ENCODE measurements around the gene PCSK1. TPM values are rescaled to one million over a fixed set of nuclear protein-coding genes. Genes with fewer than 3 reads are reported as not detected.

The PCSK1 gene
- polyA plus RNA-seq, 1 of the 3 experiments (the other 2 are of a cell fraction) = 0.08 TPM

- H3K27me3 ChIP-seq (ENCODE audit: insufficient read depth) = no peaks in the 10 kb centered on the region
- POLR2A ChIA-PET = no interaction called here
- CTCF ChIA-PET = interaction anchor here (1.2 to 1.5 kb wide), 2 partner anchors 123 to 134 kb away, joined by 3 to 4 read pairs; no protein-coding TSS in a partner anchor
- no peak overlapping the region for H3K9ac ChIP-seq
- no peak overlapping the region for H3K4me3 ChIP-seq (ENCODE audit: low read depth in 2 of 2, low read length in 1 of 2)
- no peaks in the 10 kb centered on the region for H3K79me2 ChIP-seq (ENCODE audit: insufficient read depth)
- no peaks in the 10 kb centered on the region; a peak in 1 of 4 replicates for H3K4me1 ChIP-seq (ENCODE audit: control insufficient read depth in 1 of 2, insufficient read depth in 2 of 2, low read depth in 1 of 2, low read length in 1 of 2)
- H3K36me3 ChIP-seq (replicated peaks in 1 of 2; ENCODE audit: control insufficient read depth in 1 of 2, insufficient read depth in 2 of 2, low read length in 1 of 2) = no peaks in the 10 kb centered on the region
- no peak overlapping the region for H3K27ac ChIP-seq (ENCODE audit: low read depth in 2 of 2, low read length in 1 of 2)
- H3K4me2 ChIP-seq = no peak overlapping the region
- no peak for DNase-seq
- no peaks in the 10 kb centered on the region for H3K9me3 ChIP-seq
- H2AFZ ChIP-seq (ENCODE audit: low read depth) = no peak overlapping the region
- TF ChIP-seq REST (IDR thresholded peaks at IDR 0.05; ENCODE audit: low read depth, low read length) (no peak), EZH2phosphoT487 (IDR thresholded peaks at IDR 0.05; ENCODE audit: borderline replicate concordance, low read depth) (no peak), RCOR1 (IDR thresholded peaks at IDR 0.05; ENCODE audit: low read length) (no peak), TAF1 (IDR thresholded peaks at IDR 0.05; ENCODE audit: borderline replicate concordance, low read depth, low read length) (no peak), EP300 (IDR thresholded peaks at IDR 0.05; ENCODE audit: borderline replicate concordance in 1 of 2, low read depth in 1 of 2, low read length in 1 of 2) (no peak), NFIC (IDR thresholded peaks at IDR 0.05; ENCODE audit: borderline replicate concordance) (no peak), YY1 (IDR thresholded peaks at IDR 0.05; ENCODE audit: low read depth) (no peak), USF2 (IDR thresholded peaks at IDR 0.05; ENCODE audit: borderline replicate concordance, low read depth, low read length) (no peak), JUND (IDR thresholded peaks at IDR 0.05) (no peak), NRF1 (IDR thresholded peaks at IDR 0.05; ENCODE audit: low read depth, low read length) (no peak), GATA2 (CRISPR knock-in tag; IDR thresholded peaks at IDR 0.05) (no peak), USF1 (IDR thresholded peaks at IDR 0.05; ENCODE audit: borderline replicate concordance, low read depth) (no peak), IRF3 (IDR thresholded peaks at IDR 0.05; ENCODE audit: low read depth, low read length) (no peak), TEAD4 (IDR thresholded peaks at IDR 0.05; ENCODE audit: borderline replicate concordance, insufficient read depth) (no peak), RXRA (IDR thresholded peaks at IDR 0.05; ENCODE audit: borderline replicate concordance, low read depth) (no peak), SMC3 (IDR thresholded peaks at IDR 0.05; ENCODE audit: low read depth, low read length) (no peak), ELF1 (IDR thresholded peaks at IDR 0.05) (no peak)
- no peaks in the 10 kb centered on the region for H3K9me2 ChIP-seq
- WGBS (ENCODE audit: low lambda C conversion rate) = 60% methylated on average over 1 of the region's 1 CpG
- no peaks in the 10 kb centered on the region for H3F3A ChIP-seq (replicated peaks; ENCODE audit: insufficient read depth)
- H4K20me1 ChIP-seq (ENCODE audit: insufficient read depth) = no peaks in the 10 kb centered on the region
These were observed 45.9 kb upstream of the PCSK1 start for GRCh38 chr5:96478983-96479382.
